HCT116 (cell line): ENCODE data around the gene SPHKAP. TPM values are rescaled to one million over a fixed set of nuclear protein-coding genes. Genes with fewer than 3 reads are reported as not detected.

Experiments used
- ATAC-seq: fragments of 200-7000 bp; cut with Tn5 transposase; 2 replicates; pipeline ENCODE4 v1.9.1; 2020; ENCODE audit warnings: mild to moderate bottlenecking, moderate library complexity
- BruUV-seq: library from RNA; stranded (reverse); fragments of 400-500 nt; replicated peaks from 2 replicates; lab custom pipeline; 2021; lab: Mats Ljungman, UMichigan
- CTCF ChIA-PET: fragments of 300-600 bp; sonication (Branson Sonifier 250); formaldehyde crosslinking; loops from one replicate; lab custom pipeline; 2021; ENCODE audit warnings: antibody characterized with exemption; lab: Charles Lee
- POLR2A ChIA-PET: fragments of 300-600, 350-600 bp; sonication (Branson Sonifier 250); formaldehyde crosslinking; loops from one replicate; lab custom pipeline; 2021; ENCODE audit warnings: antibody characterized with exemption; lab: Charles Lee
- RAD21 ChIA-PET, 2 experiments: fragments of 300-600 bp; sonication (Branson Sonifier 250); formaldehyde crosslinking; loops; one replicate each; lab custom pipeline; 2023; ENCODE audit warnings: low total read pairs in 2 of 2; ENCODE audit not compliant: uncharacterized antibody in 2 of 2, unreplicated experiment in 2 of 2, low non-redundant PET in 1 of 2; lab: Charles Lee
- DNase-seq: peaks from one replicate; pipeline ENCODE4 v3.0.0-alpha.2; 2010; ENCODE audit warnings: low read depth, low spot score
- H2AFZ ChIP-seq: fragments of 200-600 bp; shearing (Covaris generic), sonication (generic); 2 replicates; pipeline ENCODE4 v1.6.1; 2017; ENCODE audit warnings: low read depth, mixed run types, mixed read lengths, antibody characterized with exemption, low read length; ENCODE audit not compliant: poor library complexity, severe bottlenecking
- H3K27ac ChIP-seq: 2 replicates; pipeline ENCODE4 v1.5.1; 2012; ENCODE audit warnings: low read depth, low read length
- H3K27me3 ChIP-seq: fragments of 200-600 bp; sonication (generic); 2 replicates; pipeline ENCODE4 v1.6.1; 2016; ENCODE audit warnings: mixed run types, low read length, mixed read lengths; ENCODE audit not compliant: insufficient read depth
- H3K36me3 ChIP-seq, 2 experiments: fragments of 200-500 bp in 1 of 2; fragments of 200-600 bp in 1 of 2; sonication (Bioruptor generic) in 1 of 2; sonication (generic) in 1 of 2; 2 replicates each; pipeline versions ENCODE4 v1.5.1 to v1.6.1; 2014 to 2016; ENCODE audit warnings: low read length in 2 of 2, inconsistent platforms in 1 of 2, mixed read lengths in 1 of 2, mixed run types in 1 of 2; ENCODE audit not compliant: insufficient read depth in 2 of 2, control insufficient read depth in 1 of 2
- H3K4me1 ChIP-seq, 2 experiments: fragments of 200-600 bp in 1 of 2; sonication (generic) in 1 of 2; 2 replicates each; pipeline versions ENCODE4 v1.5.1 to v1.6.1; 2012 to 2017; ENCODE audit warnings: low read length in 2 of 2, inconsistent platforms in 1 of 2, mild to moderate bottlenecking in 1 of 2, mixed read lengths in 1 of 2, mixed run types in 1 of 2, moderate library complexity in 1 of 2; ENCODE audit not compliant: insufficient read depth in 2 of 2, control insufficient read depth in 1 of 2
- H3K4me2 ChIP-seq: fragments of 200-600 bp; sonication (generic); 2 replicates; pipeline ENCODE4 v1.6.1; 2017; ENCODE audit warnings: mixed run types, low read length, mixed read lengths
- H3K4me3 ChIP-seq, 2 experiments: fragments of 200-600 bp in 1 of 2; sonication (generic) in 1 of 2; replicated peaks in 1 of 2; 2 replicates each; pipeline ENCODE4 v1.5.1; 2011 to 2016; ENCODE audit warnings: low read length in 2 of 2, control low read depth in 1 of 2, low read depth in 1 of 2, mild to moderate bottlenecking in 1 of 2, mixed read lengths in 1 of 2, mixed run types in 1 of 2
- H3K79me2 ChIP-seq: fragments of 200-600 bp; sonication (generic); 2 replicates; pipeline ENCODE4 v1.6.1; 2017; ENCODE audit warnings: mild to moderate bottlenecking, mixed run types, low read length, moderate library complexity, mixed read lengths; ENCODE audit not compliant: insufficient read depth
- H3K9ac ChIP-seq: fragments of 200-600 bp; sonication (generic); 2 replicates; pipeline ENCODE4 v1.6.1; 2016; ENCODE audit warnings: low read length, mixed read lengths
- H3K9me2 ChIP-seq: fragments of 200-600 bp; sonication (generic), shearing (Covaris generic); 2 replicates; pipeline ENCODE4 v1.6.1; 2017; ENCODE audit warnings: mixed run types, mild to moderate bottlenecking, moderate library complexity; ENCODE audit not compliant: insufficient read depth
- H3K9me3 ChIP-seq, 2 experiments: fragments of 200-500 bp in 1 of 2; fragments of 200-600 bp in 1 of 2; sonication (Bioruptor generic) in 1 of 2; sonication (generic) in 1 of 2; 2 replicates each; pipeline ENCODE4 v1.6.1; 2014 to 2017; ENCODE audit warnings: low read length in 2 of 2, mixed read lengths in 2 of 2, inconsistent platforms in 1 of 2, low read depth in 1 of 2, mild to moderate bottlenecking in 1 of 2, mixed run types in 1 of 2, moderate library complexity in 1 of 2; ENCODE audit not compliant: control insufficient read depth in 1 of 2, insufficient read depth in 1 of 2
- H4K20me1 ChIP-seq: fragments of 200-600 bp; sonication (generic), shearing (Covaris generic); 2 replicates; pipeline ENCODE4 v1.6.1; 2017; ENCODE audit warnings: mixed run types, mild to moderate bottlenecking, moderate library complexity; ENCODE audit not compliant: insufficient read depth
- CBX3 ChIP-seq: IDR thresholded peaks from 2 replicates; pipeline ENCODE4 v1.6.1; 2012; ENCODE audit warnings: low read depth
- CEBPB ChIP-seq: IDR thresholded peaks from 2 replicates; pipeline ENCODE4 v1.6.1; 2012; ENCODE audit warnings: low read depth
- EGR1 ChIP-seq: IDR thresholded peaks from 2 replicates; pipeline ENCODE4 v1.6.1; 2012; ENCODE audit warnings: low read depth
- ELF1 ChIP-seq: IDR thresholded peaks from 2 replicates; pipeline ENCODE4 v1.6.1; 2012; ENCODE audit warnings: low read depth, borderline replicate concordance
- EZH2 ChIP-seq: fragments of 200-600 bp; sonication (generic); IDR thresholded peaks from 2 replicates; pipeline ENCODE4 v1.6.1; 2017; ENCODE audit warnings: antibody characterized with exemption, mixed run types
- EZH2phosphoT487 ChIP-seq: fragments of 200-600 bp; IDR thresholded peaks from 2 replicates; pipeline ENCODE4 v1.6.1; 2018; ENCODE audit warnings: antibody characterized with exemption, borderline replicate concordance
- FOSL1 ChIP-seq: IDR thresholded peaks from 2 replicates; pipeline ENCODE4 v1.6.1; 2012; ENCODE audit warnings: low read depth
- POLR2A ChIP-seq: IDR thresholded peaks from 2 replicates; pipeline ENCODE4 v1.7.0; 2011; ENCODE audit warnings: borderline replicate concordance; ENCODE audit not compliant: insufficient read depth, insufficient read length; ENCODE audit errors: extremely low read depth
- POLR2AphosphoS5 ChIP-seq: IDR thresholded peaks from 2 replicates; pipeline ENCODE4 v1.6.1; 2011; ENCODE audit warnings: mild to moderate bottlenecking, low read depth, low read length, moderate library complexity
- SIN3A ChIP-seq: IDR thresholded peaks from 2 replicates; pipeline ENCODE4 v1.6.1; 2012; ENCODE audit warnings: low read depth
- SP1 ChIP-seq: IDR thresholded peaks from 2 replicates; pipeline ENCODE4 v1.6.1; 2012; ENCODE audit warnings: low read depth
- SRF ChIP-seq: IDR thresholded peaks from 2 replicates; pipeline ENCODE4 v1.6.1; 2012; ENCODE audit warnings: low read depth
- TCF7L2 ChIP-seq: IDR thresholded peaks from 2 replicates; pipeline ENCODE4 v1.7.0; 2011; ENCODE audit warnings: borderline replicate concordance, inconsistent platforms; ENCODE audit not compliant: insufficient read depth, insufficient read length; ENCODE audit errors: extremely low read depth
- ZNF274 ChIP-seq: fragments of 200-500 bp; sonication (Bioruptor generic); IDR thresholded peaks from 2 replicates; pipeline ENCODE4 v1.6.1; 2014; ENCODE audit warnings: mild to moderate bottlenecking, low read depth, low read length, inconsistent platforms
- intact Hi-C: fragments of 100-400 bp; cut with micrococcal nuclease; formaldehyde crosslinking; loops from 2 replicates; pipeline ENCODE4 v1.10.0; 2022
- total RNA-seq: library from RNA; stranded (reverse); gene quantifications from one replicate; pipeline ENCODE4 v1.2.1, GENCODE V29; 2021; ENCODE audit not compliant: unreplicated experiment
- TF ChIP-seq, protein P1 (sequence below): IDR thresholded peaks from 2 replicates; pipeline ENCODE4 v1.6.1; 2012; ENCODE audit warnings: low read depth
- TF ChIP-seq, protein P2 (sequence below): IDR thresholded peaks from 2 replicates; pipeline ENCODE4 v1.6.1; 2012
- TF ChIP-seq, protein P3 (sequence below), 3 experiments: fragments of 200-600 bp in 1 of 3; sonication (generic) in 1 of 3; IDR thresholded peaks in 2 of 3; conservative IDR thresholded peaks in 1 of 3; 2 replicates each; pipeline ENCODE4 v1.5.1; 2012 to 2017; ENCODE audit warnings: low read depth in 2 of 3, low read length in 2 of 3, antibody characterized with exemption in 1 of 3, borderline replicate concordance in 1 of 3, control low read depth in 1 of 3, mild to moderate bottlenecking in 1 of 3, mixed read lengths in 1 of 3, mixed run types in 1 of 3, moderate library complexity in 1 of 3; ENCODE audit not compliant: insufficient read depth in 1 of 3
- TF ChIP-seq, protein P4 (sequence below): IDR thresholded peaks from 2 replicates; pipeline ENCODE4 v1.6.1; 2012

Gene SPHKAP
- total RNA-seq, 1 experiment from 2014 or later = not detected

DNA sequence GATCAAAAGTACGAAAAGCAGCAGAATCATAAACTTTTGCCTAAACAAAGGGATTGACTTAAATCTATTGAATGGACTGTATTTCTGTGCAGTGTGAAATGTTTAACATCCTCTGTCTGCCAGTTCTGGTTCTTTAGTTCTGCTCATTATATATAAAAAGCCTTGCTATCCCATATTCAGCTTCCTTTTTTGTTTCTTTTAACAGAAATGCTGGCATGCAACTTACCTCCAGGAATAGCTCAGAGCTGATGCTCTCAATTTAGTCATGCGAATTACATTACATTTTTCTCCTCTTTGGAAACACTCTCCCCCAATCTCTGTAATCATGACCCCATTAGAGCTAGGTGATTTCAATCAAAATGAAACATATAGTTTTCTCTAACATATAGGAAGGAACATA lies 73.6 kb downstream of the SPHKAP start (continued):
- TF ChIP-seq, protein P1, sequence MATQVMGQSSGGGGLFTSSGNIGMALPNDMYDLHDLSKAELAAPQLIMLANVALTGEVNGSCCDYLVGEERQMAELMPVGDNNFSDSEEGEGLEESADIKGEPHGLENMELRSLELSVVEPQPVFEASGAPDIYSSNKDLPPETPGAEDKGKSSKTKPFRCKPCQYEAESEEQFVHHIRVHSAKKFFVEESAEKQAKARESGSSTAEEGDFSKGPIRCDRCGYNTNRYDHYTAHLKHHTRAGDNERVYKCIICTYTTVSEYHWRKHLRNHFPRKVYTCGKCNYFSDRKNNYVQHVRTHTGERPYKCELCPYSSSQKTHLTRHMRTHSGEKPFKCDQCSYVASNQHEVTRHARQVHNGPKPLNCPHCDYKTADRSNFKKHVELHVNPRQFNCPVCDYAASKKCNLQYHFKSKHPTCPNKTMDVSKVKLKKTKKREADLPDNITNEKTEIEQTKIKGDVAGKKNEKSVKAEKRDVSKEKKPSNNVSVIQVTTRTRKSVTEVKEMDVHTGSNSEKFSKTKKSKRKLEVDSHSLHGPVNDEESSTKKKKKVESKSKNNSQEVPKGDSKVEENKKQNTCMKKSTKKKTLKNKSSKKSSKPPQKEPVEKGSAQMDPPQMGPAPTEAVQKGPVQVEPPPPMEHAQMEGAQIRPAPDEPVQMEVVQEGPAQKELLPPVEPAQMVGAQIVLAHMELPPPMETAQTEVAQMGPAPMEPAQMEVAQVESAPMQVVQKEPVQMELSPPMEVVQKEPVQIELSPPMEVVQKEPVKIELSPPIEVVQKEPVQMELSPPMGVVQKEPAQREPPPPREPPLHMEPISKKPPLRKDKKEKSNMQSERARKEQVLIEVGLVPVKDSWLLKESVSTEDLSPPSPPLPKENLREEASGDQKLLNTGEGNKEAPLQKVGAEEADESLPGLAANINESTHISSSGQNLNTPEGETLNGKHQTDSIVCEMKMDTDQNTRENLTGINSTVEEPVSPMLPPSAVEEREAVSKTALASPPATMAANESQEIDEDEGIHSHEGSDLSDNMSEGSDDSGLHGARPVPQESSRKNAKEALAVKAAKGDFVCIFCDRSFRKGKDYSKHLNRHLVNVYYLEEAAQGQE = no peak
- TF ChIP-seq EZH2phosphoT487 (no peak), POLR2A (no peak), FOSL1 (no peak), EZH2 (no peak)

DNA sequence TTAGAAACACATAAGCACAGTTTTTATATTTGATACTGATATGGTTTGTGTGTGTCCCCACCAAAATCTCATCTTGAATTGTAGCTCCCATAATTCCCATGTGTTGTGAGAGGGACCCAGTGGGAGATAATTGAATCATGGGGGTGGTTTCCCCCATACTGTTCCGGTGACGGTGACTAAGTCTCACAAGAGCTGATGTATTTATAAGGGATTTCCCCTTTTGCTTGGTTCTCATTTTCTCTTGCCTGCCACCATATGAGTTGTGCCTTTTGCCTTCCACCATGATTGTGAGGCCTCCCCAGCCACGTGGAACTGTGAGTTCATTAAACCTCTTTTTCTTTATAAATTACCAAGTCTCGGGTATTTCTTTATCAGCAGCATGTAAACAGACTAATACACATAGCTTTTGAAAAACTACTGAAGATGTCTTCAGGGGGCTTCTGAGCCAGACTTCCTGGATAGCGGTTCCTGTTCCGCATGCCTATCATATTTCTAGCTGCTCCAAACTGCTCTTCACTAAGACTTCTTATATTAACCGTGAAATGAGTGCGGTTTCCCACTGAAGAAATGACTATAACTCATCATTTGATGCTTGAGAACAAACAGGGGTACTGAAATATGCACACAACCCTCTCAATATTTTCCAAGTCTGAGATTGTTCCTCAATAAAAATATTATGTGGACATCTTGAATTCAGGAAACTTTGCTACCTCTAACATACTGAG lies 75.8 kb downstream of the SPHKAP start:
- H3K4me3 ChIP-seq = no peak overlapping the region
- no peak overlapping the region for H2AFZ ChIP-seq
- CTCF ChIA-PET = no interaction called here
- H4K20me1 ChIP-seq = no peaks in the 10 kb centered on the region
- no peaks in the 10 kb centered on the region for H3K9me2 ChIP-seq
- H3K4me2 ChIP-seq = no peak overlapping the region
- BruUV-seq = no TSS peak
- H3K27me3 ChIP-seq = no peaks in the 10 kb centered on the region; the same call in 1 of the 2 replicates
- POLR2A ChIA-PET = no interaction called here
- no peaks in the 10 kb centered on the region for H3K79me2 ChIP-seq
- DNase-seq (no peak), ATAC-seq (no peak)
- no peaks in the 10 kb centered on the region for H3K9me3 ChIP-seq
- no peaks in the 10 kb centered on the region for H3K36me3 ChIP-seq
- RAD21 ChIA-PET = no interaction called here
- peaks cover 0 to 2% of the 10 kb centered on the region in 2 experiments; a peak in 1 of 4 replicates for H3K4me1 ChIP-seq
- intact Hi-C loops = no loop called here
- H3K27ac ChIP-seq = no peak overlapping the region
- H3K9ac ChIP-seq = no peak overlapping the region
- TF ChIP-seq SIN3A = no peak
- TF ChIP-seq, protein P2, sequence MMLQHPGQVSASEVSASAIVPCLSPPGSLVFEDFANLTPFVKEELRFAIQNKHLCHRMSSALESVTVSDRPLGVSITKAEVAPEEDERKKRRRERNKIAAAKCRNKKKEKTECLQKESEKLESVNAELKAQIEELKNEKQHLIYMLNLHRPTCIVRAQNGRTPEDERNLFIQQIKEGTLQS = no peak
- TF ChIP-seq CBX3 = no peak
- TF ChIP-seq ELF1 = no peak
- TF ChIP-seq SP1 = no peak
- no peak for TF ChIP-seq FOSL1
- no peak for TF ChIP-seq ZNF274
- no peak for TF ChIP-seq POLR2A
- TF ChIP-seq EGR1 = no peak
- TF ChIP-seq TCF7L2 = no peak
- no peak for TF ChIP-seq POLR2AphosphoS5
- no peak for TF ChIP-seq CEBPB
- TF ChIP-seq, protein P3, sequence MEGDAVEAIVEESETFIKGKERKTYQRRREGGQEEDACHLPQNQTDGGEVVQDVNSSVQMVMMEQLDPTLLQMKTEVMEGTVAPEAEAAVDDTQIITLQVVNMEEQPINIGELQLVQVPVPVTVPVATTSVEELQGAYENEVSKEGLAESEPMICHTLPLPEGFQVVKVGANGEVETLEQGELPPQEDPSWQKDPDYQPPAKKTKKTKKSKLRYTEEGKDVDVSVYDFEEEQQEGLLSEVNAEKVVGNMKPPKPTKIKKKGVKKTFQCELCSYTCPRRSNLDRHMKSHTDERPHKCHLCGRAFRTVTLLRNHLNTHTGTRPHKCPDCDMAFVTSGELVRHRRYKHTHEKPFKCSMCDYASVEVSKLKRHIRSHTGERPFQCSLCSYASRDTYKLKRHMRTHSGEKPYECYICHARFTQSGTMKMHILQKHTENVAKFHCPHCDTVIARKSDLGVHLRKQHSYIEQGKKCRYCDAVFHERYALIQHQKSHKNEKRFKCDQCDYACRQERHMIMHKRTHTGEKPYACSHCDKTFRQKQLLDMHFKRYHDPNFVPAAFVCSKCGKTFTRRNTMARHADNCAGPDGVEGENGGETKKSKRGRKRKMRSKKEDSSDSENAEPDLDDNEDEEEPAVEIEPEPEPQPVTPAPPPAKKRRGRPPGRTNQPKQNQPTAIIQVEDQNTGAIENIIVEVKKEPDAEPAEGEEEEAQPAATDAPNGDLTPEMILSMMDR (IDR thresholded peaks at IDR 0.05 in 2 of 3, conservative IDR thresholded peaks at IDR 0.05 in 1 of 3; ENCODE audit: borderline replicate concordance in 1 of 3, insufficient read depth in 1 of 3, low read depth in 2 of 3, low read length in 2 of 3) = no peak
- TF ChIP-seq, protein P4, sequence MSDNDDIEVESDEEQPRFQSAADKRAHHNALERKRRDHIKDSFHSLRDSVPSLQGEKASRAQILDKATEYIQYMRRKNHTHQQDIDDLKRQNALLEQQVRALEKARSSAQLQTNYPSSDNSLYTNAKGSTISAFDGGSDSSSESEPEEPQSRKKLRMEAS = no peak
- no peak for TF ChIP-seq SRF
- no peak for TF ChIP-seq EZH2phosphoT487
